PC-3 (cell line): ENCODE results near the gene ARHGAP15.

Experiments
- CTCF ChIP-seq: fragments of 300-600 bp; sonication (generic); conservative IDR thresholded peaks from 2 replicates; pipeline ENCODE4 v1.5.1; 2017; ENCODE audit warnings: antibody characterized with exemption, low read depth, mild to moderate bottlenecking, low read length
- EZH2 ChIP-seq: fragments of 300-600 bp; sonication (generic); IDR thresholded peaks from one replicate; pipeline ENCODE4 v1.6.1; 2017; ENCODE audit warnings: antibody characterized with exemption, mild to moderate bottlenecking, low read length; ENCODE audit not compliant: unreplicated experiment

DNA sequence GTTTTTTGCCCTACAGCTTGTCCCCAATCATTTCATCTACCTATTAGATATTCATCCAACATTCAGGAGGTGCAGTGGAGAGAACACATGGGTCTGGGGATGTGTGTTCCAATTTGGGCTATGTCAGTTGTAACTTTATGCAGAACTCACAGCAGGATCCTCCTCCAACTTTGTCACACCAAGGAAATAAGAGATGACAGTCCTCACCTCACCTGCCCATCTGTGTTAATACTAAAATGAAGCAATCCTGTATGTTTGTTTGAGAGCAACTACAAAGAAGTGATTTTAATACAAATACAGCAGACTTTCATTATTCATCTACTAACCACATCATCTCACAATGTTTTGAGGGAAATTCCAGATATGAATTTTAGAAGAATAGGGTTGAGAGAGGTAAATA is 126.7 kb downstream of the ARHGAP15 start:
- no peak for TF ChIP-seq CTCF
- no peak for TF ChIP-seq EZH2
